ENCODE results near the gene SERPINB1.

The SERPINB1 gene

DNA sequence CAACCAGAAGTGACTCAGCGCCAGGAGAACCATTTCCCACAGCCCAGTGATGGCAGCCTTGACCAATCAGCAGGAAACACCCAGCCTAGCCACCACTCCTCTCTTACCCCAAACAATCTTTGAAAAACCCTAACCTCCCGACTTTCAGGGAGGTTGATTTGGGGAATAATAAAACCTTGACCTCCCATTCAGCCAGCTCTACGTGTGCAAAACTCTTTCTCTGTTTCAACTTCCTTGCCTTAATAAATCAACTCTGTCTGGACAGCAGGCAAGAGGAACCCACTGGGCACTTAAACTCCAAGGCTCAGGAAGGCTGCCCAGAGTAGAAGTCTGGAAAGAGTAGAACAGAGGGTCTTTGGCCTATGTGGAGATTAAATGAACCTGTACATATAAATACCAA lies 35.0 kb downstream of the SERPINB1 start:
- Histone ChIP-seq H4K20me1 (ENCODE audit: control insufficient read depth, insufficient read depth, low read depth, low read length) (no peaks in the 10 kb centered on the region), H3K4me1 (ENCODE audit: control insufficient read depth, low read length) (no peaks in the 10 kb centered on the region), H3K79me2 (ENCODE audit: control insufficient read depth, low read length) (no peaks in the 10 kb centered on the region), H3K4me2 (ENCODE audit: low read length) (no peak overlapping the region), H3K4me3 (ENCODE audit: low read length) (no peak overlapping the region), H3F3A (ENCODE audit: control insufficient read depth, insufficient read depth) (no peaks in the 10 kb centered on the region), H3K36me3 (ENCODE audit: control insufficient read depth, low read length) (no peaks in the 10 kb centered on the region), H3K27me3 (ENCODE audit: control insufficient read depth, low read length) (no peaks in the 10 kb centered on the region), H3K9me3 (ENCODE audit: control insufficient read depth, insufficient read depth, low read length) (no peaks in the 10 kb centered on the region), H3K9me2 (replicated peaks; ENCODE audit: control insufficient read depth, low read length) (no peaks in the 10 kb centered on the region), H3K27ac (ENCODE audit: low read depth, low read length) (no peak overlapping the region)
- TF ChIP-seq, protein P1, sequence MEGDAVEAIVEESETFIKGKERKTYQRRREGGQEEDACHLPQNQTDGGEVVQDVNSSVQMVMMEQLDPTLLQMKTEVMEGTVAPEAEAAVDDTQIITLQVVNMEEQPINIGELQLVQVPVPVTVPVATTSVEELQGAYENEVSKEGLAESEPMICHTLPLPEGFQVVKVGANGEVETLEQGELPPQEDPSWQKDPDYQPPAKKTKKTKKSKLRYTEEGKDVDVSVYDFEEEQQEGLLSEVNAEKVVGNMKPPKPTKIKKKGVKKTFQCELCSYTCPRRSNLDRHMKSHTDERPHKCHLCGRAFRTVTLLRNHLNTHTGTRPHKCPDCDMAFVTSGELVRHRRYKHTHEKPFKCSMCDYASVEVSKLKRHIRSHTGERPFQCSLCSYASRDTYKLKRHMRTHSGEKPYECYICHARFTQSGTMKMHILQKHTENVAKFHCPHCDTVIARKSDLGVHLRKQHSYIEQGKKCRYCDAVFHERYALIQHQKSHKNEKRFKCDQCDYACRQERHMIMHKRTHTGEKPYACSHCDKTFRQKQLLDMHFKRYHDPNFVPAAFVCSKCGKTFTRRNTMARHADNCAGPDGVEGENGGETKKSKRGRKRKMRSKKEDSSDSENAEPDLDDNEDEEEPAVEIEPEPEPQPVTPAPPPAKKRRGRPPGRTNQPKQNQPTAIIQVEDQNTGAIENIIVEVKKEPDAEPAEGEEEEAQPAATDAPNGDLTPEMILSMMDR (IDR thresholded peaks at IDR 0.05; ENCODE audit: low read depth, low read length, poor library complexity, severe bottlenecking): no peak
- TF ChIP-seq EZH2phosphoT487 (IDR thresholded peaks at IDR 0.05; ENCODE audit: borderline replicate concordance, low read length): no peak

DNA sequence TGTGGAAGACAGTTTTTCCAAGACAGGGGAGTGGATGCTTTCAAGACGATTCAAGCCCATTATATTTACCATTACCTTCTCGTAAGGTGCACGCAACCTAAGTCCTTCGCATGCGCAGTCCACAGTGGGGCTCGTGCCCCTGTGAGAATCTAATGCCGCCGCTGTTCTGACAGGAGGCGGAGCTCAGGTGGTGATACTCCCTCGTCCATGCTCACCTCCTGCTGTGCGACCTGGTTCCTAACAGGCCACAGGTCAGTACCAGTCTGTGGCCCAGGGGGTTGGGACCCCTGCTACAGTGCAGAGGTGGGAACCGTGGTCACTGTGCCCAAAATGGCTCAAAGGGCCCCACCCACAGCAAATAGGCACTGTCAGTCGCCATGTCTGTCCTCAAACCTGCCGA lies 36.6 kb downstream of the SERPINB1 start:
- Histone ChIP-seq H3K4me3 (ENCODE audit: low read length) (no peak overlapping the region), H3K9me2 (replicated peaks; ENCODE audit: control insufficient read depth, low read length) (no peaks in the 10 kb centered on the region)

DNA sequence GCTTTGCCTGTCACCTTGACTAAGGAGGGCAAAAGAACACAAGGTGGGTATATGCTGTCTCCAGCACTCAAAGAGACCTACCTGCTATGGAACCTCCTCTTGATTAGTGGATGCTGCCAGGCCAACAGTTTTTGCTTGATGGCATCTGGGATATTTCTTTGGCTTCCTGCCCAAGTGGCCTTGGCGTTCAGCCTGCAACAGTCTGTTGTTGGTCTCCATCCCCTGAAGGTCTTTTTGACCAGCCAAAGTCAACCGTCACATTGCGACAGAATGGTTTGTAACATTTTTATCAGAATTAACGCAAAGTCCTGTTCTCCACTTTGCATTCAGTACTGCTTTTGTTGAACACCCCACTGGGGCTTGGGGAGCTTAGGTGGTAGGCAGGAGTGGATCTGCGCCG lies 37.1 kb downstream of the SERPINB1 start:
- no peaks in the 10 kb centered on the region for H3K79me2 ChIP-seq (ENCODE audit: control insufficient read depth, low read length)
- no peaks in the 10 kb centered on the region for H3K9me3 ChIP-seq (ENCODE audit: control insufficient read depth, insufficient read depth, low read length)
- no peak overlapping the region for H3K27ac ChIP-seq (ENCODE audit: low read depth, low read length)
- H4K20me1 ChIP-seq (ENCODE audit: control insufficient read depth, insufficient read depth, low read depth, low read length): no peaks in the 10 kb centered on the region
- H3F3A ChIP-seq (ENCODE audit: control insufficient read depth, insufficient read depth): no peaks in the 10 kb centered on the region
- H3K9me2 ChIP-seq (replicated peaks; ENCODE audit: control insufficient read depth, low read length): no peaks in the 10 kb centered on the region
- no peaks in the 10 kb centered on the region for H3K36me3 ChIP-seq (ENCODE audit: control insufficient read depth, low read length)
- TF ChIP-seq EZH2phosphoT487 (IDR thresholded peaks at IDR 0.05; ENCODE audit: borderline replicate concordance, low read length): no peak
- TF ChIP-seq, protein P1 (IDR thresholded peaks at IDR 0.05; ENCODE audit: low read depth, low read length, poor library complexity, severe bottlenecking): no peak
- no peaks in the 10 kb centered on the region for H3K4me1 ChIP-seq (ENCODE audit: control insufficient read depth, low read length)
- no peak overlapping the region for H3K4me3 ChIP-seq (ENCODE audit: low read length)
- H3K4me2 ChIP-seq (ENCODE audit: low read length): no peak overlapping the region
- H3K27me3 ChIP-seq (ENCODE audit: control insufficient read depth, low read length): no peaks in the 10 kb centered on the region

More for the DNA sequence above, 36.6 kb downstream of the SERPINB1 start:
- H3K27me3 ChIP-seq (ENCODE audit: control insufficient read depth, low read length): no peaks in the 10 kb centered on the region
- no peaks in the 10 kb centered on the region for H3K36me3 ChIP-seq (ENCODE audit: control insufficient read depth, low read length)
- TF ChIP-seq, protein P1 (IDR thresholded peaks at IDR 0.05; ENCODE audit: low read depth, low read length, poor library complexity, severe bottlenecking): no peak
- no peak for TF ChIP-seq EZH2phosphoT487 (IDR thresholded peaks at IDR 0.05; ENCODE audit: borderline replicate concordance, low read length)
- no peaks in the 10 kb centered on the region for H4K20me1 ChIP-seq (ENCODE audit: control insufficient read depth, insufficient read depth, low read depth, low read length)
- no peaks in the 10 kb centered on the region for H3K79me2 ChIP-seq (ENCODE audit: control insufficient read depth, low read length)
- no peak overlapping the region for H3K27ac ChIP-seq (ENCODE audit: low read depth, low read length)
- H3K4me1 ChIP-seq (ENCODE audit: control insufficient read depth, low read length): no peaks in the 10 kb centered on the region
- no peaks in the 10 kb centered on the region for H3K9me3 ChIP-seq (ENCODE audit: control insufficient read depth, insufficient read depth, low read length)
- H3K4me2 ChIP-seq (ENCODE audit: low read length): no peak overlapping the region
- no peaks in the 10 kb centered on the region for H3F3A ChIP-seq (ENCODE audit: control insufficient read depth, insufficient read depth)

Data from DOHH2 (cell line).